GM19023 (cell line): ENCODE data around the gene P4HB.

ENCODE experiments used
- ATAC-seq: cut with Tn5 transposase; IDR thresholded peaks from one replicate; pipeline ENCODE4 v1.9.1; 2021; ENCODE audit warnings: mild to moderate bottlenecking, moderate library complexity; ENCODE audit not compliant: unreplicated experiment

P4HB gene

GRCh38 chr17:81869221-81870130 lies 9.1 kb upstream of the P4HB start:
- ATAC-seq: no peak

GRCh38 chr17:81868674-81869220 lies 8.4 kb upstream of the P4HB start:
- ATAC-seq: no peak

- ATAC-seq: no peak
Observed at GRCh38 chr17:81867991-81868673, 7.8 kb upstream of the P4HB start.

GRCh38 chr17:81867170-81867990 lies 7.0 kb upstream of the P4HB start:
- ATAC-seq: no peak

GRCh38 chr17:81866440-81867169 lies 6.3 kb upstream of the P4HB start:
- ATAC-seq: no peak

GRCh38 chr17:81865733-81866439 lies 5.6 kb upstream of the P4HB start:
- no peak for ATAC-seq

GRCh38 chr17:81865358-81865732 lies 5.0 kb upstream of the P4HB start:
- ATAC-seq: no peak

- no peak for ATAC-seq
Observed at GRCh38 chr17:81863833-81864768, 3.8 kb upstream of the P4HB start.

- ATAC-seq: no peak
Observed at GRCh38 chr17:81863123-81863675, 2.9 kb upstream of the P4HB start.

GRCh38 chr17:81860756-81861568 lies 627 bp upstream of the P4HB start:
- peak; percentile 74 for ATAC-seq

GRCh38 chr17:81858967-81859905 lies 1.1 kb downstream of the P4HB start:
- no peak for ATAC-seq

- no peak for ATAC-seq
Observed at GRCh38 chr17:81858170-81858966, 2.0 kb downstream of the P4HB start.

GRCh38 chr17:81854974-81855774 lies 5.2 kb downstream of the P4HB start:
- ATAC-seq: no peak

- no peak for ATAC-seq
Observed at GRCh38 chr17:81852237-81852636, 8.1 kb downstream of the P4HB start.

GRCh38 chr17:81851423-81851822 lies 8.9 kb downstream of the P4HB start:
- no peak for ATAC-seq
